HG02840 (cell line): ENCODE data around the gene CCT8.
"Not testable (repeated sequence)": the region's sequence is repeated elsewhere in the genome, so short reads cannot be mapped to it uniquely, and the experiment has no call there.

ENCODE experiments used
- ATAC-seq: cut with Tn5 transposase; IDR thresholded peaks from one replicate; pipeline ENCODE4 v1.9.1; 2021; ENCODE audit warnings: mild to moderate bottlenecking, moderate library complexity, moderate number of reproducible peaks; ENCODE audit not compliant: unreplicated experiment, low FRiP score

CCT8 gene

DNA sequence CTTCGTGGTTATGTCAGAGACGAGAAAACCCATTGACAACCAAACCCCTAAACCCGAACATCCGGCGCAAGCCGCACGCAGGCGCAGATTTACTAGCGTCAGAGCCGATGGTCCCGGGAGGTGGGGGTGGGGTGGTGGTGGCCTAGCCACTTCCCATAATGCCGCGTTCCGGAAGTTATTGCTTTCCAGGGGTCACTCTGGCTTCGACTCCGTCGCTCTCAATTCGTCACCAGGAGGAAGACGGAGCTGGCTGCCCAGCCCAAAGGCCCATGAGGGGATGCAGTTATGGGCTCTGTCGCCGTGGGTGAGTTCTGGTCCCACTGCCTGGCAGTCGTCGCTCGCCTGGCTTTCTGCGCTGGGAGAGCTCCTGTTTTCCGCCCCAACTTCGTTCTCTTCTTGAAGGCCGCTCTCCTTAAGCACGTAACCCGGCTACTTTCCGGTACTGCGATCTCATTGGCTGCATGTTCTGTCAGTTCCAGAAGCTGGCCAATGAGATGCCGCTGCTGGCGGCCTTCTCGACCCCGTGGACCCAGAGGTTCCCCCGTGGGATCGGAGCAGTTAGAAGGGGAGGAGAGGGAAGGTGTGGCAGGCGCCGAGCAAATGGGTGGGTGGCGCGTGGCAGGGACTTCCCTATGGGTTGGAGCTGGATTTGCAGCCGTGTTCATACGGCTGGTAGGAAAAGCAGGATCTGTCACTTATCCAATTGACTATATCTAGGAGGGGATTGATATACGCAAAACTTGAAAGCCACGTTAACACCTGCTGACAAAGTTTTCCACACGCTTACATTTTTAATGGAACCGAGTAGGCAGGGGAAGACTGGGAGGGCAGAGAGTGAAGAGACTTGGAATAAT, 48.7 kb downstream of the CCT8 start, which contains the start of gene USP16:
TSS of gene USP16 (plus strand) at position 195 of the 854 bp plus-strand sequence. CDS start 3,246 bp downstream, outside the sequence.
- ATAC-seq, result peak; percentile 99

DNA sequence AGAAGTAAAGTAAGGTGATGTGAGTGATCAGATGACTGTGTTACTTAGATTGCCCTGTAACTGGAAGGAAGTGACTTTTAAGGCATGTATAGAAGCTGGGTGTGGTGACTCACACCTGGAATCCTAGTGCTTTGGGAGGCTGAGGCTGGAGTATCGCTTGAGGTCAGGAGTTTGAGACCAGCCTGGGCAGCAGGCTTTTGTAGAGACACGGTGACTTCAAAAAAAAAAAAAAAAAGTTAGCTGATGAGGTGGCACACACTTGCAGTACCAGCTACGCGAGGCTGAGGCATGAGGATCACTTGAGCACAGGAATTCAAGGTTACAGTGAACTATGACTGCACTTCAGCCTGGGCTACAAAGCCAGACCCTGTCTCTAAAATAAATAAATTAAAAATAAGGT, 51.3 kb downstream of the CCT8 start:
- ATAC-seq, result no peak

DNA sequence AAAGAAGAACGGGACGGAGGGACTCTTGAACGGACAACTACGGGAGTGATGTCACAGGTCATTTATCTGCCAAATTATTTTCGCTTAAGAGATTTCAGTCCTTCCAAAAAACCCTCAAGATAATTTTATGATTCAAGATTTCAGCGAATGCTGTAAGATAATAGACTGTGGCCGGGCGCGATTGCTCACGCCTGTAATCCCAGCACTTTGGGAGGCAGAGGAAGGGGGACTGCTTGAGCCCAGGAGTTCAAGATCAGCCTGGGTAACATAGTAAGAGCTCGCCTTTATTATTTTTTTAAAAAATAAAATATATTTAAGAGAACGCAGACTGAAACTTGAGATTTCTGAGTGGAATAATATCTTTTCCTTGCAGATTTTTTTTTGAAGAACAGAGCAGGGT, 54.9 kb downstream of the CCT8 start:
- ATAC-seq, result peak; percentile 7

DNA sequence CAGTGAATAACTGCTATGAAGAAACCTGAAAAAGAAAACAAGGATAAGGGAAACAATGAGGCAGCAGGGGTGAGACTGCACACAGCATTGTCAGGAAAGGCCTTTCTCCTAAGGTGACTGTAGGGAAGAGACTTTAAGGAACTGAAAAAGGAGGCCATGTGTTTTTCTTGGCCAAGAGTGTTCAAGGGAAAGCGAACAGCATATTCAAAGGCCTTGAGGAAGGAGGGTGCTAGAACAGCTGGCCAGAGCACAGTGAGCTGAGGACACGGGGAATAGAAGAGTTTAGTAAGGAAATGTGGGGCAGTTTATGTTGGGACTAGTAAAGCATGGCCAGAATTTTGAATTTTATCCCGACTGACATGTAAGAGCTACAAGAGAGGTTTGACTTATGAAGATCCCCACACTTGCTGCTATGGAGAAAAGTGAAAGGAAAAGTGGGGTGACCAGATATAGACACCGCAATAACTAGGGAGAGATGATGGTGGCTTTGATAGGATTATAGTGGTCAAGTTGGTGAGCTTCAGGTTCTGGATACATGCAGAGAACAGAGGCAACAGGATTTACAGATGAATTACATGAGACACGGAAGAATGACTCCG, 55.7 kb downstream of the CCT8 start:
- no peak for ATAC-seq

DNA sequence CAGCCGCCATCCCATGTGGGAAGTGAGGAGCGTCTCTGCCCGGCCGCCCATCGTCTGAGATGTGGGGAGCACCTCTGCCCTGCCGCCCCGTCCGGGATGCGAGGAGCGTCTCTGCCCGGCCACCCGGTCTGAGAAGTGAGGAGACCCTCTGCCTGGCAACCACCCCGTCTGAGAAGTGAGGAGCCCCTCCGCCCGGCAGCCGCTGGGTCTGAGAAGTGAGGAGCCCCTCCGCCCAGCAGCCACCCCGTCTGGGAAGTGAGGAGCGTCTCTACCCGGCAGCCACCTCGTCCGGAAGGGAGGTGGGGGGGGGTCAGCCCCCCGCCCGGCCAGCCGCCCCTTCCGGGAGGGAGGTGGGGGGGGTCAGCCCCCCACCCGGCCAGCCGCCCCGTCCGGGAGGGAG, 62.2 kb downstream of the CCT8 start:
- not testable (repeated sequence) for ATAC-seq

DNA sequence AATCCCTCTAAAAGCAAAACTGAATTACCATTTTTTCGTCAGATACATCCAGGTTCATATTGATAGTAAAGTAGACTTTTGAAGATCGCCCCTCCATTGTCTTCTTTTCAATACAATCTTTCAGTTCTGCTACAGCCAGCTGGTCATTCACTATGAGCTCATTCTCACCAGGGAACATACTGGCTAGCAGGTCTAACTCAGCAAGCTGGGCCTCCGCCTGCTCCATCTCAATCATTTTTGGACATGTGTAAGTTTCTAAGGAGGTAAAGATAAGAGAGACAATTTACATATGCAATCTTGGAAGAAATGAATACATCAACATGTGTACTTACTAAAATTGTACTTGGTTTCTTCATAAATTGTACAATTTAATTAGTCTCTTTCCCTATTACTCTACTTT, 65.1 kb downstream of the CCT8 start:
- no peak for ATAC-seq

DNA sequence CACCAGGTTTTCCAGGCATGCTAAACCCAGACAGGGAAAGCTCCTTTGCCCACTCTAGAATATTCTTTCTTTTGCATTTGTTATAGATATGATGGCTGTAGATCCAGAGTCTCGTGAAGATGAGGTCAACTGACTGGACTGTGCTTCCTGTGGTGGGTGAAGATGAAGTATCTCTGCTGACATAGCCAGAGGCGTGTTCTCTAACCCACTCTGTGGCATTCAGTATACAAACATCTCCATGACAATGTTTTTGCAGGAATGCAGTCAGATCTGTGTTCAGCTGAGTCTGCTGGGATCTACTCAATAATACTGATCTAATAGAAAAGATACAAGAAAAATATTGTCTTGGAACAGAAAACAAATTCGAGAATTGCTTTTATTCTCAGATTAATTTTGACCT, 65.6 kb downstream of the CCT8 start:
- no peak for ATAC-seq

DNA sequence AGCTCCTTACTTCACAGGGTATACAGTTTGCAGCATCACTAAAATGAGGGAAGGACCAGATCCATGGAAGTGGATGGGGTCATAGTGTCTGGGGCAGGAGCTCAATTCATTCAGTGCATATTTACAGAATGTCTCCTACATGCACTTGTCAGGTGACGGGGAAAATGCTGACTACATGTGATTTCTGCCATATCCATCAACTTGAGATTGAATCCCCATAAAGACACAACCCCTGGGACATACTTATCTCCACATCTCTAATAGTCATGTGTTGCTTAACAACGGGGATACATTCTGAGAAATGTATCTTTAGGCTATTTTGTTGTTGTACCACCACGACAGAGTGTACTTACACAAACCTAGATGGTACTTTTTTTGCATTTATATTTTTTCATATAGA, 66.3 kb downstream of the CCT8 start:
- no peak for ATAC-seq
